ENCODE results near the gene RHOD.

The RHOD gene

GRCh38 chr11:67117176-67117575, 60.5 kb downstream of the RHOD start:
- no peak overlapping the region for H3K4me3 ChIP-seq (ENCODE audit: control insufficient read depth, low read depth, low read length)
- TF ChIP-seq, protein P1, sequence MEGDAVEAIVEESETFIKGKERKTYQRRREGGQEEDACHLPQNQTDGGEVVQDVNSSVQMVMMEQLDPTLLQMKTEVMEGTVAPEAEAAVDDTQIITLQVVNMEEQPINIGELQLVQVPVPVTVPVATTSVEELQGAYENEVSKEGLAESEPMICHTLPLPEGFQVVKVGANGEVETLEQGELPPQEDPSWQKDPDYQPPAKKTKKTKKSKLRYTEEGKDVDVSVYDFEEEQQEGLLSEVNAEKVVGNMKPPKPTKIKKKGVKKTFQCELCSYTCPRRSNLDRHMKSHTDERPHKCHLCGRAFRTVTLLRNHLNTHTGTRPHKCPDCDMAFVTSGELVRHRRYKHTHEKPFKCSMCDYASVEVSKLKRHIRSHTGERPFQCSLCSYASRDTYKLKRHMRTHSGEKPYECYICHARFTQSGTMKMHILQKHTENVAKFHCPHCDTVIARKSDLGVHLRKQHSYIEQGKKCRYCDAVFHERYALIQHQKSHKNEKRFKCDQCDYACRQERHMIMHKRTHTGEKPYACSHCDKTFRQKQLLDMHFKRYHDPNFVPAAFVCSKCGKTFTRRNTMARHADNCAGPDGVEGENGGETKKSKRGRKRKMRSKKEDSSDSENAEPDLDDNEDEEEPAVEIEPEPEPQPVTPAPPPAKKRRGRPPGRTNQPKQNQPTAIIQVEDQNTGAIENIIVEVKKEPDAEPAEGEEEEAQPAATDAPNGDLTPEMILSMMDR (IDR thresholded peaks at IDR 0.05; ENCODE audit: control insufficient read depth, insufficient read depth, low read depth, low read length, missing control alignments) = no peak
- no peak for DNase-seq (ENCODE audit: low read depth)

DNA sequence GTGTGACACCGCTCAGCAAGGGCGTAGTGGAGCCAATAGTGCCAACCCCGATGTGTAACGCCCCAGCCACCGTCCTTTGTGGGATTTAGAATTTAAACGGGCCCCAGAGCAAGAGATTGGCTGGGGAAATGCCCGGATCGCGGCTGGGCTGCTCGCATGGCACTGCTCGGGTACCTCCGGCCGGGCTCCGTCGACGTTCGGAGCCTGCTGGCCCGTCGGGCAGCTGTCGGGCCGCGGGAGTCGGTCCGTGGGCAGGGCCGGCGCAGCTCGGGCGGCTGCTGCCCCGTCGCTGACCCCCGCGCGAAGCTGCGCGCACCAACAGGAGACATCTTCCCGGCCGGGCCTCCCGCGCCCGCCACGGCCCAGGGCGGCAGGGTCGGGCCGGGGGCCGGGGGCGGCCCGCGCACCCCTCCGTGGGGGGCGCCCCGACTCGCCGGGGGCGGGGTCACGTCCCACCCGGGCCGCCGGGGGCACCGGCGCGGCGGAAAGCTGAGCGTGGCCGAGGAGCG, 61.1 kb downstream of the RHOD start:
- TF ChIP-seq, protein P1 (IDR thresholded peaks at IDR 0.05; ENCODE audit: control insufficient read depth, insufficient read depth, low read depth, low read length, missing control alignments) = no peak
- no peak overlapping the region for H3K4me3 ChIP-seq (ENCODE audit: control insufficient read depth, low read depth, low read length)
- DNase-seq (ENCODE audit: low read depth) = no peak

DNA sequence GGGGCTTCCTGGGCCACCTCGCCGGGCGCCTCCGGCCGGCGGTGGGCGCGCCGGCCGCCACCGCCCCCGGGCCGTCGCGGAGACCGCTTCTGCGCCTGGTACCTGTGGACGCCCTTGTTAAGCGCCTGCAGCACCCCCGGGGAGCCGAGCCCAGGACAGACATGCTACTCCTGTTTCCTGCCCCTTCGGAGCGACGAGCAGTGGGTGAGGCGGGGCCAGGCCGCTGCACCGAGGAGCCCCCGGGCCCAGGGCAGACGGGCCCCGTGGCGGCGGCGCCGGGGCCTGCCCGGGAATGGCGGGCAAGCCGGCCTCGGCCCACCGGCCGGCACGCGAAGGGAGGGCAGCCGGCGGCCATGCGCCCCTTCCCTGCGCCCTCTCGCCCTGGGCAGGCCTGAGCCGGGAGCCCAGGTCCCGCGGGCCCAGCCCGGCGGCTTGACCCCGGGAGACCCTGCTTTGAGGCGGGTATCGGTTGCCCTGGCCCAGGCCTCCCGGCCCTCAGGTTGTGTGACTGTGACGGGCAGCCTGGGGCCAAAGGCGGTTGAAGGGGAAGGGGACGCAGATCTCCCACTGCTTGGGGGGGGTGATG, 61.6 kb downstream of the RHOD start:
- no peak for DNase-seq (ENCODE audit: low read depth)
- TF ChIP-seq, protein P1 (IDR thresholded peaks at IDR 0.05; ENCODE audit: control insufficient read depth, insufficient read depth, low read depth, low read length, missing control alignments) = no peak
- peak overlapping the region; percentile 25 for H3K4me3 ChIP-seq (ENCODE audit: control insufficient read depth, low read depth, low read length)

GRCh38 chr11:67118801-67119584, 62.3 kb downstream of the RHOD start, which contains the start of gene KDM2A:
TSS of gene KDM2A (plus strand) at chr11:67119263. CDS start at chr11:67121317, 2,054 bp downstream.
- TF ChIP-seq, protein P1 (IDR thresholded peaks at IDR 0.05; ENCODE audit: control insufficient read depth, insufficient read depth, low read depth, low read length, missing control alignments) = no peak
- H3K4me3 ChIP-seq (ENCODE audit: control insufficient read depth, low read depth, low read length) = peak within 1 kb of the TSS; percentile 92
- peak; percentile 94 for DNase-seq (ENCODE audit: low read depth)

GRCh38 chr11:67119585-67120391, 63.1 kb downstream of the RHOD start:
- peak overlapping the region; percentile 92 for H3K4me3 ChIP-seq (ENCODE audit: control insufficient read depth, low read depth, low read length)
- DNase-seq (ENCODE audit: low read depth) = no peak
- TF ChIP-seq, protein P1 (IDR thresholded peaks at IDR 0.05; ENCODE audit: control insufficient read depth, insufficient read depth, low read depth, low read length, missing control alignments) = no peak

GRCh38 chr11:67120456-67120855, 63.8 kb downstream of the RHOD start:
- peak overlapping the region; percentile 92 for H3K4me3 ChIP-seq (ENCODE audit: control insufficient read depth, low read depth, low read length)
- no peak for DNase-seq (ENCODE audit: low read depth)
- TF ChIP-seq, protein P1 (IDR thresholded peaks at IDR 0.05; ENCODE audit: control insufficient read depth, insufficient read depth, low read depth, low read length, missing control alignments) = no peak
